Liver (tissue), 3 donors: ENCODE measurements around the gene LCN2.

Experiments
- ATF3 ChIP-seq: IDR thresholded peaks from 2 replicates; pipeline ENCODE4 v1.6.1; 2016; ENCODE audit warnings: antibody characterized with exemption
- CTCF ChIP-seq: fragments of 150-350 bp; IDR thresholded peaks from 2 replicates; pipeline ENCODE4 v1.5.1; 2017; ENCODE audit warnings: improper control_type of control experiment, low read depth, low read length; ENCODE audit not compliant: missing input control
- FOXA1 ChIP-seq: IDR thresholded peaks from 2 replicates; pipeline ENCODE4 v1.6.1; 2016; ENCODE audit warnings: antibody characterized with exemption
- GABPA ChIP-seq, 2 donors: IDR thresholded peaks in 1 of 2; conservative IDR thresholded peaks in 1 of 2; 2 replicates each; pipeline ENCODE4 v1.6.1; 2016; ENCODE audit warnings: antibody characterized with exemption in 2 of 2, mild to moderate bottlenecking in 1 of 2, moderate library complexity in 1 of 2
- HNF4G ChIP-seq: IDR thresholded peaks from 2 replicates; pipeline ENCODE4 v1.6.1; 2016; ENCODE audit warnings: antibody characterized with exemption
- JUND ChIP-seq, 2 donors: IDR thresholded peaks; 2 replicates each; pipeline ENCODE4 v1.6.1; 2016; ENCODE audit warnings: antibody characterized with exemption in 2 of 2
- MAX ChIP-seq: IDR thresholded peaks from 2 replicates; pipeline ENCODE4 v1.6.1; 2016; ENCODE audit warnings: antibody characterized with exemption
- RAD21 ChIP-seq, 2 donors: IDR thresholded peaks; 2 replicates each; pipeline ENCODE4 v1.6.1; 2016; ENCODE audit warnings: antibody characterized with exemption in 2 of 2, mild to moderate bottlenecking in 2 of 2
- REST ChIP-seq: IDR thresholded peaks from 2 replicates; pipeline ENCODE4 v1.6.1; 2016; ENCODE audit warnings: antibody characterized with exemption, mild to moderate bottlenecking
- RXRA ChIP-seq, 2 donors: IDR thresholded peaks; 2 replicates each; pipeline ENCODE4 v1.6.1; 2017 to 2018; ENCODE audit warnings: antibody characterized with exemption in 2 of 2, mild to moderate bottlenecking in 1 of 2
- SP1 ChIP-seq: IDR thresholded peaks from 2 replicates; pipeline ENCODE4 v1.6.1; 2018; ENCODE audit warnings: antibody characterized with exemption, mild to moderate bottlenecking
- TAF1 ChIP-seq: conservative IDR thresholded peaks from 2 replicates; pipeline ENCODE4 v1.6.1; 2016; ENCODE audit warnings: antibody characterized with exemption, mild to moderate bottlenecking
- YY1 ChIP-seq: IDR thresholded peaks from 2 replicates; pipeline ENCODE4 v1.6.1; 2016; ENCODE audit warnings: antibody characterized with exemption, mild to moderate bottlenecking
- donor health status: healthy.
- donor health status: healthy.

GRCh38 chr9:128106940-128107467 is 42.2 kb upstream of the LCN2 start:
- no peak for TF ChIP-seq CTCF
- no peak for TF ChIP-seq ATF3
- no peak for TF ChIP-seq TAF1
- no peak for TF ChIP-seq RXRA (IDR thresholded peaks at IDR 0.05)
- TF ChIP-seq SP1, result no peak
- TF ChIP-seq MAX, result no peak
- TF ChIP-seq GABPA (IDR thresholded peaks at IDR 0.05 in 1 of 2, conservative IDR thresholded peaks at IDR 0.05 in 1 of 2), result no peak
- no peak for TF ChIP-seq REST
- TF ChIP-seq YY1, result no peak
- no peak for TF ChIP-seq JUND (IDR thresholded peaks at IDR 0.05)
- TF ChIP-seq HNF4G, result no peak
- TF ChIP-seq RAD21 (IDR thresholded peaks at IDR 0.05), result no peak
- TF ChIP-seq FOXA1, result no peak
